ENCODE results near the gene ANKRD65.
"Not testable (repeated sequence)": the region's sequence is repeated elsewhere in the genome, so short reads cannot be mapped to it uniquely, and the experiment has no call there.

Gene ANKRD65

DNA sequence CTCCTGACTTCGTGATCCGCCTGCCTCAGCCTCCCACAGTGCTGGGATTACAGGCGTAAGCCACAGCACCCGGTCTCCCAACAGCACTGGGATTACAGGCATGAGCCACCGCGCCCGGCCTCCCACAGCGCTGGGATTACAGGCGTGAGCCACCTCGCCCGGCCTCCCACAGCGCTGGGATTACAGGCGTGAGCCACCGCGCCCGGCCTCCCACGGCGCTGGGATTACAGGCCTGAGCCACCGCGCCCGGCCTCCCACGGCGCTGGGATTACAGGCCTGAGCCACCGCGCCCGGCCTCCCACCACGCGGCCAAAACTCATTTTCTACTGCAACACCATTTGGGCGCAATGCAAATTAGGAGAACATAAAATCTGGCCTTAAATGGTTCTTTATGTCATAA, 35.7 kb downstream of the ANKRD65 start:
- H3K27me3 ChIP-seq (replicated peaks; ENCODE audit: control insufficient read depth, insufficient read depth, low read length); H3K9ac ChIP-seq (ENCODE audit: low read length); H3K4me3 ChIP-seq (ENCODE audit: low read length); DNase-seq (ENCODE audit: low read depth); H3K9me3 ChIP-seq (ENCODE audit: control insufficient read depth, low read length); H3K4me1 ChIP-seq (ENCODE audit: control insufficient read depth, insufficient read depth, low read length): not testable (repeated sequence)
- H3K36me3 ChIP-seq (ENCODE audit: control insufficient read depth, insufficient read depth, low read length, severe bottlenecking) = peaks cover 53% of the 10 kb centered on the region

DNA sequence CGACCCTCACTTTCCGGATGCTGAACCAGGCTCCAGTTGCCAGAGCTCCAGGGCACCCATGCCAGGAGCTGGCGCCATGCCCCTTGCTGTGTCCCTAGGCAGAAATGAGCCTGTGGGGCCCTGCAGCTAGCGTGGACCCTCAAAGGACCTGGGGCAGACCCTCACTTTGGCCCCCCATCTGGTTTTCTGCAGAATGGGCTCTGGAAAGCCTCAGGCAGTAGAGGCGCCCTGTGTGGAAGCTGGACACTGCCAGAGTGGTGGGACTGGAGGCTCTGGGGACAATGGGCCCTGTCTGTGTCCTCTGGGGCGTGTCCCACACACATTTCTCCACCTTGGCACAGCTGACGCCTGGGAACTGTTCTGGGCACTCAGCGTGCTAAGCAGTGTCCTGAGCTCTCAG, 39.8 kb downstream of the ANKRD65 start:
- DNase-seq (ENCODE audit: low read depth) = no peak
- Histone ChIP-seq H3K36me3 (ENCODE audit: control insufficient read depth, insufficient read depth, low read length, severe bottlenecking) (peaks cover 14% of the 10 kb centered on the region), H3K27me3 (replicated peaks; ENCODE audit: control insufficient read depth, insufficient read depth, low read length) (no peaks in the 10 kb centered on the region), H3K4me3 (ENCODE audit: low read length) (no peak overlapping the region), H3K9me3 (ENCODE audit: control insufficient read depth, low read length) (no peaks in the 10 kb centered on the region), H3K4me1 (ENCODE audit: control insufficient read depth, insufficient read depth, low read length) (peaks cover 4% of the 10 kb centered on the region), H3K9ac (ENCODE audit: low read length) (no peak overlapping the region)

DNA sequence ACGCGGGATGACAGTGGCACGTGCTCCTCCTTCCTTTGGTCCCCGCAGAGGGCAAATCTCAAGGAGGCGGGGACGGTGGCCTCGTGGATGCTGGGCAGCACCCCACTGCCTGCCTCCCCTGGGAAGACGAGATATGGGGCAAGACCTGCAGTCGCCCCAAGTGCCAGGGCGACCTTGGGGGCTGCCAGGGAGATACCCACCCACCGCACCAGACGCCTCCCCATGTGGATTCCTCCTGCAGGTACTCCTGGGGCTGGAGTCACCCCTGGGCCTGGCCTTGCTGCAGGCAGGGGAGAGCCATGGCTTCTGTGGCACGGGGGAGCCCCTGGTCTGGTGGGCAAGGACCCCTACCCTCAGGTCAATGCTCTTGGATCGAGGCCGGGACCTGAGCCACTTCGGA, 40.2 kb downstream of the ANKRD65 start:
- Histone ChIP-seq H3K4me3 (ENCODE audit: low read length) (no peak overlapping the region), H3K27me3 (replicated peaks; ENCODE audit: control insufficient read depth, insufficient read depth, low read length) (no peaks in the 10 kb centered on the region), H3K9me3 (ENCODE audit: control insufficient read depth, low read length) (no peaks in the 10 kb centered on the region), H3K9ac (ENCODE audit: low read length) (no peak overlapping the region), H3K4me1 (ENCODE audit: control insufficient read depth, insufficient read depth, low read length) (peaks cover 8% of the 10 kb centered on the region), H3K36me3 (ENCODE audit: control insufficient read depth, insufficient read depth, low read length, severe bottlenecking) (peaks cover 9% of the 10 kb centered on the region)
- no peak for DNase-seq (ENCODE audit: low read depth)

DNA sequence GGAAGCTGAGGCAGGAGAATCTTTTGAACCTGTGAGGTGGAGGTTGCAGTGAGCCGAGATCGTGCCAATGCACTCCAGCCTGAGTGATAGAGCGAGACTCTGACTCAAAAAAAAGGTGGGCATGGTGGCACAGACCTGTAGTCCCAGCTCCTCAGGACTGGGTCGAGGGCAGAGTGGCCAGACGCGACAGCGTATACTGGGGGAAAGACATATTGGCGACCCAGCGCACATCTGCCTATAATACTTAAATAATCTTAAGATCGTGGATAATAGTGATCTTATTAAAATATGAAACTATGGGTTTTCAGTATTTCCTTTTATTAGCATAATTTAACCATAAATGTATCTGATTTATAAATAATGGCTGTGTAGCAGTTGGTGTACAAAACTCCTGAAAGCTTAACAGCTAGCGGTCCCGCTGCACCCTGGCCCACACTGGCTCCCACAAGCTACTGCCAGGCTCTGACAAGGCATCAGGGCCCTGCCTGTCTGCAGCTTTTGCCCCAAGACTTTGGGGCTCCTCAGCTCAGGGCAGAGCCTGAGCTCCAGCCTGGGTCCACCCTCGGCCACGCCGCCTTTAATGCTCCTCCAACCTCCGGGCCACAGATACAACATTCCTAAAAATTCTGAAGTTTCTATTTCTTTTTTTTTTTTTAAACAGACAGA, 43.4 kb downstream of the ANKRD65 start:
- H3K9ac ChIP-seq (ENCODE audit: low read length) = no peak overlapping the region
- peaks cover 12% of the 10 kb centered on the region for H3K36me3 ChIP-seq (ENCODE audit: control insufficient read depth, insufficient read depth, low read length, severe bottlenecking)
- no peaks in the 10 kb centered on the region for H3K9me3 ChIP-seq (ENCODE audit: control insufficient read depth, low read length)
- no peaks in the 10 kb centered on the region for H3K27me3 ChIP-seq (replicated peaks; ENCODE audit: control insufficient read depth, insufficient read depth, low read length)
- H3K4me1 ChIP-seq (ENCODE audit: control insufficient read depth, insufficient read depth, low read length) = peaks cover 23% of the 10 kb centered on the region
- no peak for DNase-seq (ENCODE audit: low read depth)
- no peak overlapping the region for H3K4me3 ChIP-seq (ENCODE audit: low read length)

DNA sequence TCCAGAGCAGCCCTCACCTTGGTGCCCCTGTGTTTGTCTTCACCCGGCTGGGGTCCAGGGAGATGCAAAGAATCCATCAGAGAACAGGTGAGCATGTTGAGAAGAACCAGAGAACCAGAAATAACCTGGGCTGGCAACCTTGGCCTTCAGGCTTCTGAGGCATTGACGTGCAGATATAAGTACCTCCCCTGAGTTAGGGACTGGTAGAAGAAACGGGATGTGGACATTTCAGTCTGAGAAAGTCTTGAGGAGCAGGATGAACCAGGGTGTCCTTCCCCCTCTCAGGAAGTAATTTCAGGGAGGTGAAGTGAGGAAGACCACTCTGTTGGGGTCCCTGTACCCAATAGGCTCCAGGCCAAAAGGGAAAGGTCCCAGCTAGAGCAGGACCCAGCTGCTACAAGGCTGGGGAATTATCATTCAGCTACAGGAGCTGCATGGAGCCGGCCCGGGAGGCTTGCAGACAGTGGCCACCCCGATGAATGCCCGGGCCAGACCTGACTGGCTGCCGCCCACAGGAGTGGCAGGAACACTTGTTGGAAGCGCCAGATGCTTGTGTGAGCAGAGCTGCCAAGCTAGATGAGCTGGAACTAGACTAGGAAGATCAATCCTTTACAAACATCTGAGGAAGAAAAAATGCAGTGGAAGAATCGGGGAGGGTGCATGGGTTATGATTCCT, 44.4 kb downstream of the ANKRD65 start:
- peak overlapping the region; percentile 91 for H3K4me3 ChIP-seq (ENCODE audit: low read length)
- peaks cover 12% of the 10 kb centered on the region for H3K36me3 ChIP-seq (ENCODE audit: control insufficient read depth, insufficient read depth, low read length, severe bottlenecking)
- no peaks in the 10 kb centered on the region for H3K27me3 ChIP-seq (replicated peaks; ENCODE audit: control insufficient read depth, insufficient read depth, low read length)
- no peak for DNase-seq (ENCODE audit: low read depth)
- peak overlapping the region; percentile 99 for H3K9ac ChIP-seq (ENCODE audit: low read length)
- H3K9me3 ChIP-seq (ENCODE audit: control insufficient read depth, low read length) = no peaks in the 10 kb centered on the region
- peaks cover 29% of the 10 kb centered on the region for H3K4me1 ChIP-seq (ENCODE audit: control insufficient read depth, insufficient read depth, low read length)

DNA sequence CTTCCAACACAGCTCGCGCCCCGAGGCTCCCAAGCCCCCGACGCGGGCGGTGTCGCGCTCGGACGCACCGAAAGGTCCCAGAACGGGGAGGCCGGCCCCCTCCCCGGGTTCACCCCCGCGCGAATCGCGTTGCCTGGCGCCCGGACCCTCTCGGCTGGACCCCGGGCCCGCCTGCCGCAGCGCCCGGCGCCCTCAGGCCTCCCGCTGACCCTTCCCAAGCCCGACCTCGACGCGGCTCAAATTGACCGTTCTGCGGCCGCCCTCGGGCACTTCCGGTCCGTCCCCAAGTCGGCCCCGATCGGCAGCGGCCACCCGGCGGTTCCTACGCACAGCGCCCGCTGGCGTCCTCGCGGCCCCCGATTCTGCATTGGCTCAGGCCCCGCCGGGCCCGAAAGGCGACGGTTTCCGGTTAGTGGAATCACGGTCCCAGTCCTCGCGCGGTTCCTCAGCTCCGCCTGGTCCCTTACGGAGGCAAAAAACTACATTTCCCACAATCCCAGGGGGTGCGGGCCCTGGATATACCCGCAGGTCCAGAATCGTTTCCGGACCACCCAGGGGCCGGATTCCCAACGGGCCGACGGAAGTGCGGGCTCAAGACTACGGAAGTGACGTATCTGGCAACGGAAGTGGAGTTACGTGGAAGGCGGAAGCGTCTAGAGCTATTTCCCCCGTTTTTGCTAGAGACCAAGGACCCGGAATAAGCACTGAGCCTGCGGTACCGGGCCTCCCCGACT, 46.0 kb downstream of the ANKRD65 start, which contains the start of gene AURKAIP1:
AURKAIP1 (minus strand) TSS at position 279 of the 734 bp plus-strand sequence. CDS start 451 bp downstream, outside the sequence.
- H3K4me1 ChIP-seq (ENCODE audit: control insufficient read depth, insufficient read depth, low read length) = peaks cover 41% of the 10 kb centered on the region
- peak within 1 kb of the TSS; percentile 99 for H3K9ac ChIP-seq (ENCODE audit: low read length)
- peaks cover 12% of the 10 kb centered on the region for H3K36me3 ChIP-seq (ENCODE audit: control insufficient read depth, insufficient read depth, low read length, severe bottlenecking)
- no peaks in the 10 kb centered on the region for H3K27me3 ChIP-seq (replicated peaks; ENCODE audit: control insufficient read depth, insufficient read depth, low read length)
- peak within 1 kb of the TSS; percentile 91 for H3K4me3 ChIP-seq (ENCODE audit: low read length)
- no peaks in the 10 kb centered on the region for H3K9me3 ChIP-seq (ENCODE audit: control insufficient read depth, low read length)
- peak; percentile 100 for DNase-seq (ENCODE audit: low read depth)

DNA sequence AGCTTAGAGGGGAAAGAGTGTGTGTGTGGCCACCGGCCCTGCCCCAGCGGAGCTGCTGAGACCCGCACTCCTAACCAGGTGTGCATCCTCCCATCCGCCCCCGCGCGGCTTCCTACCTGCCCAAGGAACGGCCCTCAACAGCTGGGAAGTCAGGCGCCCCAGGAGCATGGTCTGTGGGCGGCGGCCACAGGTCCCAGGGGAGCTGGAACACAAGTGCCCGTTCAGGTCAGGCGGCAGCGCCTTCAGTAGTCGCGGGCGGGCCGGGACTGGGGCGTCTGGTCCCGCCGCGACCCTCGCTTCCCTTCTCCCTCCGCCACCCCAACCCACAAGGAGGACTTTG, 46.5 kb downstream of the ANKRD65 start:
- Histone ChIP-seq H3K9ac (ENCODE audit: low read length) (peak overlapping the region; percentile 99), H3K36me3 (ENCODE audit: control insufficient read depth, insufficient read depth, low read length, severe bottlenecking) (peaks cover 12% of the 10 kb centered on the region), H3K9me3 (ENCODE audit: control insufficient read depth, low read length) (no peaks in the 10 kb centered on the region), H3K4me3 (ENCODE audit: low read length) (peak overlapping the region; percentile 91), H3K4me1 (ENCODE audit: control insufficient read depth, insufficient read depth, low read length) (peaks cover 41% of the 10 kb centered on the region), H3K27me3 (replicated peaks; ENCODE audit: control insufficient read depth, insufficient read depth, low read length) (no peaks in the 10 kb centered on the region)
- DNase-seq (ENCODE audit: low read depth) = peak; percentile 53

DNA sequence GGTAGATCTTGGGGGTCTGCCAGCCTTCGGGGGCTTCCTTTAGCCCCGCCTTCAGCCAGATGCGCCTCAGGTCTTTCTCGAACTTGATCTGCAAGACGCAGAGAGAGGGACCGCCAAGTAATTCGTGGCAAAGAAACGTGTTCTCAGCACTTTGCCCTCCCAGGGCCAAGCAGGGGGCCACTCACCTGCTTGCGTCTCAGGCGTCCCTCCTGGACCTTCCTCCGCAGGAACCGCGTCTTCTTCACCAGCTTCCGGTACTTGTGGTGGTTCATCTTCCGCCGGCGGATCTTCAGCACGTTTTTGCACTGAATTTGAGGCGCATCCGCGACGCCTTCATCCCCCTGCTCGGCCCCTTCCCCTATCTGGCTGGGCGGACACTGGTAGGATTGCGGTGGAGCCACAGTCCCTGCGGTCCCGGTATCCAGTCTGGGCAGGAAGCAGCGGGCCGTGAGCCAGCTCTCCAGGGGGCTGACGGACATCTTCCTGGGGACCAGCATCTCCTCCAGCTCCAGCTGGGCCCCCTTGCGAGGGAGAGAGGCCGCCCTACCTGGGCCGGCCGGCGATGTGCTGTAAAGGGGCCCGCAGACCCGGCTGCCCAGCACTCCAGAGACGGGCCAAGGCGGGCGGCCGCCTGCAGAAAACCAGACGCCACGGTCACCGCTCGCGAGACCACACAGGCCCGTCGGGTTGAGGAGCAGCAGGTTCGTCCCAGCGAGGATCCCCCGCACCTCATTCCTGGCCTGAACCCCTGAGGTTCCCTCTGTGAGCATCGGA, 47.1 kb downstream of the ANKRD65 start:
- H3K27me3 ChIP-seq (replicated peaks; ENCODE audit: control insufficient read depth, insufficient read depth, low read length) = no peaks in the 10 kb centered on the region
- DNase-seq (ENCODE audit: low read depth) = no peak
- H3K9me3 ChIP-seq (ENCODE audit: control insufficient read depth, low read length) = no peaks in the 10 kb centered on the region
- H3K4me3 ChIP-seq (ENCODE audit: low read length) = peak overlapping the region; percentile 91
- peaks cover 12% of the 10 kb centered on the region for H3K36me3 ChIP-seq (ENCODE audit: control insufficient read depth, insufficient read depth, low read length, severe bottlenecking)
- H3K4me1 ChIP-seq (ENCODE audit: control insufficient read depth, insufficient read depth, low read length) = peaks cover 41% of the 10 kb centered on the region
- peak overlapping the region; percentile 99 for H3K9ac ChIP-seq (ENCODE audit: low read length)

DNA sequence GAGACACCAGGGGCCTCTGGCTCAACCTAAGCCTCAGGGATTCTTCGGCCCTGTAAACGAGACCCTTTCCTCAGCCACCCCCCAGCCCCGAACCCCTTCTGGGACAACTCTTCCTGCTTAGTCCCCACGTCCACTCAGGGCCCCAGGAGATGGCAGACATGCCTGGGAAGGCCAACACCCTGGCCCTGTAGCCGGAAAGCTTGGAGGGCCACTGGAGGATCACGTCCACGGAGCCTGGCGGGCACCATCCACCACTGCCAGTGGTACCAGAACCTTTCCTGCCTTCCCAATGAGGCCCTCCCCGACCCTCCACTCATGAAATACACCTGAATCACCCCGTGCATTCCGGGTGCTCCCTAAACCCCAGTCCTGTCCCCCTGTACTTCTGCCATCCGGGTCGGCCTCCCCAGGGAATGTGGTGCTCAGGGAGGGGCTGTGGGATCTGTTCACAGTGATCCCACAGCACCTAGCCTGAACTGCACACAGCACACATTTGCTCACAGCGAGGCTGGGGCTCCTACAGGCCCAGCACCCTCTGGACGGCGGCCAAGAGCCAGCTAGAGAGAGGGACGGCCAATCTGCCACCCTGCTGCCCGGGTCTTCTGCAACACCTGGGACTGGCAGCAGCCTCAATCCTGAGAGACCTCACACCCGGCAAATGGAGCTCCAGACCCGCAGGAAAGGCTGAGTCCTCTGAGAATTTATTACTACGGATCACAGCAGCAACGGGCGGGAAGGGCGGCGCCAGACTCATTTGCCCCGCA, 47.8 kb downstream of the ANKRD65 start:
- Histone ChIP-seq H3K4me1 (ENCODE audit: control insufficient read depth, insufficient read depth, low read length) (peaks cover 41% of the 10 kb centered on the region), H3K4me3 (ENCODE audit: low read length) (peak overlapping the region; percentile 91), H3K27me3 (replicated peaks; ENCODE audit: control insufficient read depth, insufficient read depth, low read length) (no peaks in the 10 kb centered on the region), H3K36me3 (ENCODE audit: control insufficient read depth, insufficient read depth, low read length, severe bottlenecking) (peaks cover 12% of the 10 kb centered on the region), H3K9ac (ENCODE audit: low read length) (peak overlapping the region; percentile 99), H3K9me3 (ENCODE audit: control insufficient read depth, low read length) (no peaks in the 10 kb centered on the region)
- DNase-seq (ENCODE audit: low read depth) = no peak

DNA sequence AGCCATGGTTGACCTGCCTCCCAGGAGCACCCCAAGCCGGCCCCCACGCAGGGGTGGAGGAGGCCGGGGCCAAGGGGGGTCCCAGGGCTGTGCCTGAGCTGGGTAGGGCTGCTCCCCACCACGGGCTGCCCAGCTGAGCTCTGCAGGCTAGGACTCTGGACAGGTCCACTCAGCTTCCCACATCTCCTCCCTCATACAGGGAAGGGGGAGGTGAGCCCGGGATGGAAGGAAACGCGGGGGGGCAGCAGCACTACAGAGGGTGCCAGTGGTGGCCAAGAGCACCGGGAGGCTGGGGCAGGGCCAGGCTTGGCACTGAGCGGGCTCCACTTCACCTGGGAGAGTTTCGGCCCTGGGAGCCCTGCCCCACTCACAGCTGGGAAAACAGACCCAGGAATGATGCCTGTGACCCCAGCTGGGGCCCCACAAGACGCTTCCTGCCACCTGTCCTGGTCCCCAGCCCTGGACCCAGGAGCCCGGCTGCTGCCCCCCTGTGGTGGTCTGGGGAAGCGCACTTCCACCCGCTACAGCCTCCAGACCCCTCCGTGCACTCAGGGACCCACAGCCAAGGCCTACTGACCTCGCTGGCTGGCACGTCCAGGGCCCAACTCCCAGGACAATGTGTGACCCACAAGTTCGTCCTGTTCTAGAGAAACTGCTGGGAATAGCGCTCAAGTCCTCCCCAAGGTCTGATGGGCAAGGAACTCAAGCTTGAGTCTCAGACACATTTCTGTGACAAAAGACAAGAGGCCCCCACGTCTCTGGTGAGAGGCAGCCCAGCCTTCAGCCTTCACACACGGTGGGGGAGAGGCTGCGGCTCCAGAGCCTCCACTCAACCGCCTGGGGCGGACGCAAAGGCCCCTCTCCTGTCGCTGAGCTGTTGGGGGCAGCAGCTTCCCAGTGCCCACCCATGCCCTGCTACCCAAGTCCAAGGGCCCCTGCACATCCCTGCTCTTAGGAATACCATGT, 49.0 kb downstream of the ANKRD65 start:
- H3K36me3 ChIP-seq (ENCODE audit: control insufficient read depth, insufficient read depth, low read length, severe bottlenecking) = peaks cover 12% of the 10 kb centered on the region
- H3K27me3 ChIP-seq (replicated peaks; ENCODE audit: control insufficient read depth, insufficient read depth, low read length) = no peaks in the 10 kb centered on the region
- H3K4me1 ChIP-seq (ENCODE audit: control insufficient read depth, insufficient read depth, low read length) = peaks cover 41% of the 10 kb centered on the region
- H3K9ac ChIP-seq (ENCODE audit: low read length) = no peak overlapping the region
- H3K4me3 ChIP-seq (ENCODE audit: low read length) = no peak overlapping the region
- H3K9me3 ChIP-seq (ENCODE audit: control insufficient read depth, low read length) = no peaks in the 10 kb centered on the region
- peak; percentile 82 for DNase-seq (ENCODE audit: low read depth)

Measured in adipocyte (in vitro differentiated cells).